GM10847 (cell line): ENCODE data around the gene SNRNP70.

ENCODE experiments used
- POLR2A ChIP-seq: IDR thresholded peaks from 2 replicates; pipeline ENCODE4 v1.6.1; 2011; ENCODE audit not compliant: insufficient read length; ENCODE audit errors: extremely low read depth

The SNRNP70 gene

DNA sequence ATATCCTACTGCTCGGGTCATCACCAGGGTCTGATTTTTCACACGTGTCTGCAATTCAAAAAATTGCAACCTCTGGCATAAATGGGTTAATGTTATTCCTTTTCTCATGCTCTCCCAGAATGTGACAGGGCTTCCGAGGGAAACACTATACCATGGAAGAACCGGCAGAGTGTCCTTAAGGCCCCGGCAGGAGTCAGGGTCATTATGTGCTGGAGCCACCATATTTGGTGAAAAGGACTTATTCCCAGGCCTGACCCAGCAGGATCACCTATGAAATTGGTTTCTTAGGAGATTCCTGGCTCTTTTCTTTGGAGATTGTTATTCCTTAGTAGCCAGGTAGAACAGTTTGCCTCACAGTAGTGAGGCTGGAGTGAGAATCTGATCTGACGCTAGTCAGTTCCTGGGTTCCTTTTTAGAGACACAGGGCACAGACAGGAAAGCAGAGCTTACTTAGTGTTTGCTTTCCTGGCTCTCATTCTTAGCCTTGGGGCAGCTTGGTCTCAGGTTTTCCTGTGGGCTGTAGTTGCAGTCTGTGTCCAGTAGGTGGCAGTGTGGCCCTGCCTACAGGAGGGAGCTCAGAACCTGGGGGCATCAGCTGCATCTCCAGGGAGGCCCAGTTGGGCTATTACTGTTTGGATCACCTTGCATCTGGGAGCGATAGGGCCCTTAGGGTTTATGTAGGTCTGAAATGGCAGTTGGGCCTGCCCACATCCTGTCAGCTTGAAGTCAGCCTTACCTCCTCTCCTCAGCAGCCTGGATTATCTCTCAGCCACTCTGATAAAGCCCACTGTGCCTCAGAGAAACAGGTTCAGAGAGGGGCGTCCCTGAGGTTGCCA, 12.4 kb downstream of the SNRNP70 start:
- no peak for TF ChIP-seq POLR2A

DNA sequence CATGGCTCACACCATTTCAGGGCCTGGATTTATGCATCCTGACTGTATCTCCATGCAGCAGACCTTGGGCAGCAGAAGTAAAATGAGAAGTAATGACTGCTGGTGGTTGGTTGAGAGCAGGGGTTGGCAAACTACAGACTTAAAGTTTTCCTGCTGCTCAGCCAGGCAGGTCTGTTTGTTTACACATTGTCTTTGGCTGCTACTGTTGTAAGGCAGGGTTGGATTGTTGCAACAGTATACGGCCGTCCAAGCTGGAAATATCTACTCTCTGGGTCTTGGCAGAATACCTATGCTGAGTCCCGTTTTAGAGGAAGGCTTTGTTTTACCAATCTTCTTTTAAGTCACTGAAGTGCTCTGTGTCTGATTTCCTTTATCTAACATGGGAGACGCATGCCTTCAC, 13.5 kb downstream of the SNRNP70 start:
- TF ChIP-seq POLR2A: no peak

DNA sequence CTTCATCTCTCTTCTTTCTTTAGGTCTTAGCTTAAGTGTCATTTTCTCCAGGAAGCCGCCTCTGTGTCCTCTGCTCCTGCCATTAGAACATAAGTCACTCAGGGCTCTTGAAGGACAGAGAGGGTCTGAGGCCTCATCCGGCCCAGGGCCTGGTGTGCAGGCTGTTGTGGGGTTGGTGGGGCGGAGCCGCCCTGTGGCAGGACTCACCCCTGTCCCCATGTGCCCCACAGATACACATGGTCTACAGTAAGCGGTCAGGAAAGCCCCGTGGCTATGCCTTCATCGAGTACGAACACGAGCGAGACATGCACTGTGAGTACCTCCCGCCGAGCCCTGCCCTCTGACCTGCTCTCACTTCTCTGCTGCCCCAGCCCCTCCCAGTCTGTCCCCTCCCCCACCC, 15.9 kb downstream of the SNRNP70 start:
- no peak for TF ChIP-seq POLR2A

DNA sequence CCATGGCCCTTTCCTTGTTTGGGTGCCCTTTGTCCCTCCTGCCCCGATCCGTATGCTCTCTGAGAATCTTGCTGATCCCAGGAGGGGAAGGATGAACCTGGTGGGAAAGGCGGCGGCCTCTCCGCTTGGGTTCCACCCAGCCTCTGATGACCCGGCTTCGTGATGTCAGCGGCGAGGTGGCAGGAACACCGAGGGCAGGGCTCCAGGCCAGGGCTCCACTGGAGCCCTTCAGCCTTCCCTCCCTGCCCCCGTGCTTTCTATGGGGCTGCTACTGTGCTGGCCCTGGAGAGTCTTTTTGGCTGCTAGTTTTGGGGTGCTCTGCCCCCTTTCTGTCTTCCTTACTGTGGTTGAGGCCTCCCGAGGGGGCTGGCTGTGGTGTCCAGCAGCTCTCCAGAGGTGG, 17.1 kb downstream of the SNRNP70 start:
- TF ChIP-seq POLR2A: no peak

DNA sequence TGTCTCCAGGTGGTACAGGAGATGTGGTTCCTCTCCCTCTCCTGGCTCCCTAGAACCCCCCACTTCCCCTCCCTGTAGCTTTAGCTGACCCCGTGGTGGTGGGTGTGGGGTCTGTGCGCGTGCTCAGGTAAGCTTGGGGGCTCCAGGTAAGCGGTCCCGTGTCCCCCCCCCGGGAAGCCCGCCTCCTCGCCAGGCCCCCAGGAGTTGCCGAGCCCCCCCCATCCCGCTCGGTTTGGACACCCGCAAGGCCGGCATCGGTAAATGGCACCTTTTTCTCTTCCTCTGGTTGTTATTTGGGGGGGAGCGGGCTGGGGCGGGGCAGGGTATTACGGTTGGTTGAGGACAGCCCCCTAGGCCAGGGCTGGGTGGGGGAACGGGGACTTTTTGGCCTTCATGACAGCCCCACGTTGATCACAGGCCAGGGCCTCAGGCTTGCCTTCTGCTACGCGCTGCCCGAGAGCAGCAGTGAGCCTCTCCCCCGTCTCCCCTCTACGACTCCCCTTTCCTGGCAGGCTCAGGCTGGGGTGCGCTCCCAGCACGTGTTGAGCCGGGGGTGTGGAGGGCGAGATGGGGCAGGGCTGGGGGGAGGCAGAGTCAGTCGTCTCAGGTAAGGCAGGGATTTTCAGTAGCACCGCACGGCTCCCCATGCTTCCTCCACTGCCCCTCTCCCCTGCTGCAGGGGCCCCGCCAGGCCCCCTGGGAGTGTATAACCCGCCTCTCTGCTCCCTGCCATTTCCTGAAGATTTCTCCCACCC, 18.3 kb downstream of the SNRNP70 start:
- TF ChIP-seq POLR2A: no peak

DNA sequence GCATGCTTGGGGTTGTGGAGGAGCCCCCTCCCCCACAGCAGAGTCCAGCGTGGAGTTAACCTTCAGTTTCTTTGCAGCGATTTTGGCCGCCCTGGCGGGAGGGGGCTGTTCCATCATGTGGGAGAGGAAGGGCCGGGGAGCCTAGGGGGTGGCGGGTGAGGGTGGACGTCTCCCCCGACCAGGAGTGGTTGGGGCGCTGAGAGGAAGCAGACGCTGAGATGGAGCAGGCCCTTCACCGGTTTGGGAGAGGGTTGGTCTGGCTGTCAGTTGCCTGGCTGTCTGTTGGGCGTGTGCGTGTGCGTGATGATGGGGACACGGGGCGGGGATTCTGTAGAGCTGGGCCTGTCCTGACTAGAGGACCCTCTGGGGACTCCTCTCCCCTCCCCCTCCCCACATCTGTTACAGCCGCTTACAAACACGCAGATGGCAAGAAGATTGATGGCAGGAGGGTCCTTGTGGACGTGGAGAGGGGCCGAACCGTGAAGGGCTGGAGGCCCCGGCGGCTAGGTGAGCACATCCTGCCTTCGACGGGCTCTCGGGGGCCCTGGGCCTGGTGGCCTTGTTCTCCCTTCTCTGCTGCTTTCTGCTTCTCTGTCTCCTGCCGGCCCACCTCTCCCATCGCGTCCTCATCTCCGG, 19.1 kb downstream of the SNRNP70 start:
- TF ChIP-seq POLR2A: no peak

DNA sequence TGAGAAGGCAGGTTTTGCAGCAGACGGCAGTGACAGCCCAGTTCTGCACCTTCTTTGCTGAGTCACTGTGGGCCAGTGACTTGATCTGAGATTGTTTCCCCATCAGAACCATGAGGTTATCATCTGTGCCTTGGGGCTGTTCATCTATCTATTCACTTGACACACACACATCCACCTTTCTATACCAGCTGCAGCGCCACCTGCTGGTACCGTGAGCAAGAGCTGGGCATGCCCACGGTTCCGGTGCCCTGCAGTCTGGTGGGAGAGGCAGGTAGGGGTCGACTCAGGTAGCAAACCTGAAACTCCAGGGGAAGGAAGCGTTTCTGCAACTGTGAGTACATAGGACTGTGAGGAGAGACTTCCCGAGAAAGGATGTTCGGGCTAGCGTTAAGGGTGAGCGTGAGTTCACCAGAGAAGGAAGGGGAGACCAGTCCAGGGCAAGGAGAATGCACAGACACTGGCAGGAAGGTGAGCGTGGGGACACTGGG, 21.4 kb downstream of the SNRNP70 start:
- TF ChIP-seq POLR2A: no peak

DNA sequence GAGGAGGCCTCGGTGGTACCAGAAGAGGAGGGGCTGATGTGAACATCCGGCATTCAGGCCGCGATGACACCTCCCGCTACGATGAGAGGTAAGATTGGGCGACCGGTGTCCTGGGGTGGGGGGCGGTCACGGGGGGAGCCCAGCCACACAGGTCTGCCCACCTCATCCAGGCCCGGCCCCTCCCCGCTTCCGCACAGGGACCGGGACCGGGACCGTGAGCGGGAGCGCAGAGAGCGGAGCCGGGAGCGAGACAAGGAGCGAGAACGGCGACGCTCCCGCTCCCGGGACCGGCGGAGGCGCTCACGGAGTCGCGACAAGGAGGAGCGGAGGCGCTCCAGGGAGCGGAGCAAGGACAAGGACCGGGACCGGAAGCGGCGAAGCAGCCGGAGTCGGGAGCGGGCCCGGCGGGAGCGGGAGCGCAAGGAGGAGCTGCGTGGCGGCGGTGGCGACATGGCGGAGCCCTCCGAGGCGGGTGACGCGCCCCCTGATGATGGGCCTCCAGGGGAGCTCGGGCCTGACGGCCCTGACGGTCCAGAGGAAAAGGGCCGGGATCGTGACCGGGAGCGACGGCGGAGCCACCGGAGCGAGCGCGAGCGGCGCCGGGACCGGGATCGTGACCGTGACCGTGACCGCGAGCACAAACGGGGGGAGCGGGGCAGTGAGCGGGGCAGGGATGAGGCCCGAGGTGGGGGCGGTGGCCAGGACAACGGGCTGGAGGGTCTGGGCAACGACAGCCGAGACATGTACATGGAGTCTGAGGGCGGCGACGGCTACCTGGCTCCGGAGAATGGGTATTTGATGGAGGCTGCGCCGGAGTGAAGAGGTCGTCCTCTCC, 22.6 kb downstream of the SNRNP70 start:
- no peak for TF ChIP-seq POLR2A

DNA sequence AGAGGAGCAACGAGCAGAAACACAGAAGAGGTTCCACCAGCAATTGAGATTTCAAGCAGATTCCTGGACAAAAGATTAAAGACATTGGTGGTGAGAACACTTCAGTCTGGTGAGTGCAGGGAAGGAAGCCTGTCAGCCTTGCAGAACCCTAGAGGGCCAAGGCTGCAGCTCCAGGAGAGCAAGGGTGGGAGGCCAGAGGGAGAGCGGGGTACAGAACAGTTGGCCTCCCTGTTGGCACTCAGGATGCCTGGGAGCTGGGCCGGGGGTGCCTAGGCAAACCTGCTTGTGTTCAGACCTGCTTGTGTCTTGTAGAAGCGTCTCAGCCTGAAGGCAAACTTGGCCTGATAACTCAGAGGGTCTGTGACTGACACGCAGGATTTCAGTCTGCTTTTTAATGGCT, 23.8 kb downstream of the SNRNP70 start:
- no peak for TF ChIP-seq POLR2A

DNA sequence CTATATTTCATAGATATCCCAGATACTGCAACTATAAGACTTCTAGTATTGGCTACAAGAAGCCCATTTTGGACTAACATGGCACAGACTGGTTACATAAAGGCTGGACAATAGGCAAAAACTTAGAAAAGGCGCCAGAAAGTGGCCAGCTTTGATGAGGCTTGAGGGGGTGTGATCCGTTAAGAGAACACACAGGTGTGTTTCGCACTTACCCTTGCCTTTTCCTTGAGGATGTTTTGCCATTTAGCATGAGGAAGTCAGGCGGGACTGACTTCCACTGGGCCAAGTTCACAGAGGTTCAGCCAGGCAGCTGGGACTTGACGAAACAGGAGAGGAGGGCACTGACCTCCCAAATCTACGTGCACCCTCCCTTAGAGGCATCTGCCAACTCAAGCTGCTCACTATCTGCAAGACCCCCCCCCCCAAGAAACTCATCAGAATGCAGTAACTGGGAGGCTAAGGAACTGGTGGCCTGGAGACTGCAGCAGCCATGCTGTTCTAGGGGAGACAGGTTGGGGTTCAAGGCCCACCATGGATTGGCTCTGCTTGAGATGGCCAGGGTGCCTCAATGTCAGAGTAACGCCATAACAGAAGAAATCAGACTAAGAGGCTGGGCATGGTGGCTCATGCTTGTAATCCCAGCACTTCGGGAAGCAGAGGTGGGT, 24.4 kb downstream of the SNRNP70 start:
- TF ChIP-seq POLR2A: no peak

DNA sequence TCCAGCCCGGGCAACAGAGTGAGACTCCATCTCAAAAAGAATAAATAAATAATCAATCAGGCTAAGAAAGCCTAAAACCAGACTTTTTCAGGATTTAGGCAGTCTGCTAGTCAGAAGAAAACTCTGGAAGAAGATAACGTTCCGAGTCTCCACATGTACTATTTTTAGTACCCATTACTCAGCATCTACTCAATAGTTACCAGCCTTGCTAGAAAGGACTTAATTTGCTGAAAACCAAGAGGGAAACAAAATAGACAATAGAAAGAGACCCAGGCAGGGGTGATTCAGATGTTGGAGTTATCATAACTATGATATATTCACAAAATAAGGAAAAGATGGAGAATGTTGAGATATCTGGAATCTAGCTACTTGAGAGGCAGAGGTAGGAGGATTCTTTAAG, 25.3 kb downstream of the SNRNP70 start:
- no peak for TF ChIP-seq POLR2A

DNA sequence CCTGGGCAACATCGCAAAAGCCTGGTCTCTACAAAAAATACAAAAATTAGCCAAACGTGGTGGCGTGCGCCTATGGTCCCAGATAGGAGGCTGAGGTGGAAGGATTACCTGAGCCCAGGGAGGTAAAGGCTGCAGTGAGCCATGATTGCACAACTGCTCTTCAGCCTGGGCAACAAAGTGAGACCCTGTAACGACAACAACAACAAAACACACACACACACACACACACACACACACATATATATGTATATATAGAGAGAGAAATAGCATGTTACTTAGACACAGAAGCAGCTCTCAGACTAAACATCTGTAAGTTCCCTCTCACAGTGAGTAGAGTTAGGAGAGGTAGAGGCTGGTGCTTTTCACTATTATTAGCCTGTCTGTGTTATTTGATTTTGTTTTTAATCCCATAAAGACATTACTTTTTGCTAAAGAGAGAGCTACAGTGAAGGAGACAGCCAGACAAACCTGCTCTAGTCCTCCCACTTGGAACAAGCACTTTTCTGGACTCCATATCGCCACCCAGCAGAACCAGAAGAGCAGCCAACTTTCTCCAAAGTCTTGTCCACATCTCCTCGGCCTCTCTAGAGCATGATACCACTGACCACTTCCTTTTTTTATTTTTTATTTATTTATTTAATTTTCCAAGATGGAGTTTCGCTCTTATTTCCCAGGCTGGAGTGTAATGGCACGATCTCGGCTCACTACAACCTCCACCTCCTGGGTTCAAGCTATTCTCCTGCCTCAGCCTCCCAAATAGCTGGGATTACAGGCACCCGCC, 26.2 kb downstream of the SNRNP70 start:
- TF ChIP-seq POLR2A: no peak

DNA sequence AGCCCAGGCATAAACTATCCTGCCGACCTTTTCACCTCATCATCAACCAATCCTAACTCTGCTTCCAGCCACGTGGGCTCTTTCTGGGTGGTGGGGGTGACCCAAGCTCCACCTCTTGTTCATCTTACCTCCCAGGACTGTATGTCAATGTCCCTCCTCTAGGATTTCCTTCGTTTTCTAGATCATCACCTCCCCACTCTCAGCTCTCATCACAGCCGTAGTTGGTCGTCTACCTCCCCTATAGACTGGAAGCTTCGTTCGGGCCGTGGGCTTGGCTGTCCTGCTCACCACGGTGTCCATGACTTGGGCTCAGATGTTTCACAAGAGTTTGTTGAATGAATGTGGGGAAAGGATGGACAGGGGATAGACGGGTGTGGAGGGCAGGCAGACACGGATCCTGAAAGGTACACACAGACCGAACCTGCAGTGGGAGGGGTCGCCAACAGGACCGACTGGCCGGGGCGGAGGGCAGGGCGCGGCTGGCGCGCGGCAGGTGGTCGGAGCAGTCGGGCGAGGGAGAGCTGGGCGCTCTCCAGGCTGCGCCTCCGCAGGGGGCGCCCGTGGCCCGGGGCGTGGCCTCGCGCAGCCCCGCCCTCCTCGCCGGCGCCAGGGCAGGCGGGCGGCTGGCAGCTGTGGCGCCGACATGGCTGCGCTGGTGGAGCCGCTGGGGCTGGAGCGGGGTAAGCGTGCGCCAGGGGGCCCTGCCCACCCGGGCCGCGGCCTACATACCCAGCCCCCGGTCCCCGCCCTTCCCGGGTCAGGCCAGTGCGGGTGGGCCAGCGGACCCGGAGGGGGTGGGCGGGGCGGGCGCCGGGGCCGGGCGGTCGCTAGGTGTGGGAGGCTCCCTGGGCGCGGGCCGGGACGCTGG, 28.7 kb downstream of the SNRNP70 start, which contains the start of gene LIN7B:
LIN7B (plus strand) TSS at position 609 of the 868 bp plus-strand sequence; CDS start at position 644, 35 bp downstream.
- no peak for TF ChIP-seq POLR2A
